Measurements from ENCODE around the gene BEND5.

DNA sequence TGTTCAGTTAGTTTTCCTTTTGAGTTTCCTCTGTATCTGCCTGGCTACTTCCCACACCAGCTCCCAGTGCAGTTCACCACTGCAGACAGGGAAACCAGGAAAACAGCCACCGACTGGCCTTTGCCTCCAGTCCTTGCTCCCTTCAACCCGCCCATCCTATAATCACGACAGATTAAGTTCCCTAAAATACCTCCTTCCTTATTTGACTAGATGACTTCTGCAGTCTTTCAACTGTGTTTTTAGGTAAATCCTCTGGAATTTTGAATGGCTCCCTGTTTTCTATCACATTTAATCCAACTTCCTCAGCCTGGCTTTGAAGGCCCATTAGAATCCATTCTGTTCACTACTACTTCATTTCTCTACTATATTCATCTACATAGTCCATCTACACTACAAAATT lies 37.6 kb downstream of the BEND5 start:
- TF ChIP-seq GATA2 (IDR thresholded peaks at IDR 0.05; ENCODE audit: low read depth, low read length) (no peak), GATA3 (IDR thresholded peaks at IDR 0.05; ENCODE audit: low read depth, low read length) (no peak)
